ENCODE results near the gene MMP11. TPM values are rescaled to one million over a fixed set of nuclear protein-coding genes. Genes with fewer than 3 reads are reported as not detected.

Gene MMP11
- total RNA-seq, 1 donor from 2014 or later = 12.2 TPM

GRCh38 chr22:23759566-23759965, 13.1 kb upstream of the MMP11 start:
- H3K4me1 ChIP-seq (ENCODE audit: insufficient read depth, low read length) = peaks cover 8% of the 10 kb centered on the region
- no peak for FAIRE-seq
- H3K9me3 ChIP-seq (ENCODE audit: insufficient read depth, low read depth, low read length) = no peaks in the 10 kb centered on the region
- no peak overlapping the region for H3K4me3 ChIP-seq (ENCODE audit: insufficient read depth, low read depth, low read length)
- Mint-ChIP-seq H3K9me3 (ENCODE audit: unreplicated experiment) (no peaks in the 10 kb centered on the region), H3K4me1 (ENCODE audit: low read depth, unreplicated experiment) (peaks cover 4% of the 10 kb centered on the region), H3K27ac (ENCODE audit: unreplicated experiment) (no peak overlapping the region), H3K4me3 (ENCODE audit: unreplicated experiment) (no peak overlapping the region), H3K27me3 (ENCODE audit: low read depth, unreplicated experiment) (no peaks in the 10 kb centered on the region), H3K36me3 (ENCODE audit: low read depth, unreplicated experiment) (no peaks in the 10 kb centered on the region)
- no peak overlapping the region for H3K9ac ChIP-seq (ENCODE audit: low read length)
- DNase-seq (ENCODE audit: low read depth) = no peak
- no peak overlapping the region for H2AFZ ChIP-seq (ENCODE audit: low read depth, low read length)
- H3K4me2 ChIP-seq (ENCODE audit: low read length) = no peak overlapping the region
- H3K79me2 ChIP-seq (ENCODE audit: insufficient read depth, low read length) = no peaks in the 10 kb centered on the region
- no peak for TF ChIP-seq CTCF (IDR thresholded peaks at IDR 0.05; ENCODE audit: insufficient read depth, low read depth, low read length)
- no peak for TF ChIP-seq EZH2 (IDR thresholded peaks at IDR 0.05; ENCODE audit: insufficient read depth, low read length)
- no peaks in the 10 kb centered on the region for H4K20me1 ChIP-seq (ENCODE audit: insufficient read depth, low read length)
- no peaks in the 10 kb centered on the region for H3K27me3 ChIP-seq (ENCODE audit: insufficient read depth, low read length)
- H3K36me3 ChIP-seq (ENCODE audit: insufficient read depth, low read length) = no peaks in the 10 kb centered on the region
- no peak overlapping the region for H3K27ac ChIP-seq (ENCODE audit: low read depth, low read length)

- H3K9me3 ChIP-seq (ENCODE audit: insufficient read depth, low read depth, low read length) = no peaks in the 10 kb centered on the region
- no peak overlapping the region for H3K4me3 Mint-ChIP-seq (ENCODE audit: unreplicated experiment)
- H3K27ac ChIP-seq (ENCODE audit: low read depth, low read length) = no peak overlapping the region
- FAIRE-seq (no peak), DNase-seq (ENCODE audit: low read depth) (no peak)
- no peaks in the 10 kb centered on the region for H3K27me3 Mint-ChIP-seq (ENCODE audit: low read depth, unreplicated experiment)
- peaks cover 8% of the 10 kb centered on the region for H3K4me1 ChIP-seq (ENCODE audit: insufficient read depth, low read length)
- H3K36me3 Mint-ChIP-seq (ENCODE audit: low read depth, unreplicated experiment) = no peaks in the 10 kb centered on the region
- no peak overlapping the region for H3K4me2 ChIP-seq (ENCODE audit: low read length)
- no peak overlapping the region for H2AFZ ChIP-seq (ENCODE audit: low read depth, low read length)
- no peak overlapping the region for H3K9ac ChIP-seq (ENCODE audit: low read length)
- no peak overlapping the region for H3K4me3 ChIP-seq (ENCODE audit: insufficient read depth, low read depth, low read length)
- H3K4me1 Mint-ChIP-seq (ENCODE audit: low read depth, unreplicated experiment) = peaks cover 4% of the 10 kb centered on the region
- no peak for TF ChIP-seq EZH2 (IDR thresholded peaks at IDR 0.05; ENCODE audit: insufficient read depth, low read length)
- TF ChIP-seq CTCF (IDR thresholded peaks at IDR 0.05; ENCODE audit: insufficient read depth, low read depth, low read length) = no peak
- no peaks in the 10 kb centered on the region for H3K27me3 ChIP-seq (ENCODE audit: insufficient read depth, low read length)
- H4K20me1 ChIP-seq (ENCODE audit: insufficient read depth, low read length) = no peaks in the 10 kb centered on the region
- no peaks in the 10 kb centered on the region for H3K9me3 Mint-ChIP-seq (ENCODE audit: unreplicated experiment)
- H3K27ac Mint-ChIP-seq (ENCODE audit: unreplicated experiment) = no peak overlapping the region
- H3K79me2 ChIP-seq (ENCODE audit: insufficient read depth, low read length) = no peaks in the 10 kb centered on the region
- H3K36me3 ChIP-seq (ENCODE audit: insufficient read depth, low read length) = no peaks in the 10 kb centered on the region
These were observed 12.6 kb upstream of the MMP11 start for GRCh38 chr22:23760056-23760455.

GRCh38 chr22:23762842-23763578, 9.6 kb upstream of the MMP11 start, which contains the start of gene C22orf15:
Gene C22orf15, plus strand, starts transcription at chr22:23762990. Its CDS starts 317 bp downstream, at chr22:23763307.
- Mint-ChIP-seq H3K27ac (ENCODE audit: unreplicated experiment) (peak within 1 kb of the TSS; percentile 34), H3K36me3 (ENCODE audit: low read depth, unreplicated experiment) (no peaks in the 10 kb centered on the region), H3K4me3 (ENCODE audit: unreplicated experiment) (peak within 1 kb of the TSS; percentile 29), H3K9me3 (ENCODE audit: unreplicated experiment) (no peaks in the 10 kb centered on the region), H3K27me3 (ENCODE audit: low read depth, unreplicated experiment) (no peaks in the 10 kb centered on the region), H3K4me1 (ENCODE audit: low read depth, unreplicated experiment) (peaks cover 5% of the 10 kb centered on the region)
- Histone ChIP-seq H3K9ac (ENCODE audit: low read length) (no peak within 1 kb of the TSS), H3K4me1 (ENCODE audit: insufficient read depth, low read length) (peaks cover 14% of the 10 kb centered on the region), H3K27ac (ENCODE audit: low read depth, low read length) (no peak within 1 kb of the TSS), H3K27me3 (ENCODE audit: insufficient read depth, low read length) (no peaks in the 10 kb centered on the region), H3K4me3 (ENCODE audit: insufficient read depth, low read depth, low read length) (no peak within 1 kb of the TSS), H3K36me3 (ENCODE audit: insufficient read depth, low read length) (no peaks in the 10 kb centered on the region), H2AFZ (ENCODE audit: low read depth, low read length) (peak within 1 kb of the TSS; percentile 37), H4K20me1 (ENCODE audit: insufficient read depth, low read length) (peaks cover 5% of the 10 kb centered on the region), H3K79me2 (ENCODE audit: insufficient read depth, low read length) (no peaks in the 10 kb centered on the region), H3K9me3 (ENCODE audit: insufficient read depth, low read depth, low read length) (no peaks in the 10 kb centered on the region), H3K4me2 (ENCODE audit: low read length) (peak within 1 kb of the TSS; percentile 63)
- FAIRE-seq (no peak), DNase-seq (ENCODE audit: low read depth) (no peak)
- no peak for TF ChIP-seq EZH2 (IDR thresholded peaks at IDR 0.05; ENCODE audit: insufficient read depth, low read length)

Measured in astrocyte (in vitro differentiated cells and primary cell).